ENCODE results near the gene NOP9.

Gene NOP9

DNA sequence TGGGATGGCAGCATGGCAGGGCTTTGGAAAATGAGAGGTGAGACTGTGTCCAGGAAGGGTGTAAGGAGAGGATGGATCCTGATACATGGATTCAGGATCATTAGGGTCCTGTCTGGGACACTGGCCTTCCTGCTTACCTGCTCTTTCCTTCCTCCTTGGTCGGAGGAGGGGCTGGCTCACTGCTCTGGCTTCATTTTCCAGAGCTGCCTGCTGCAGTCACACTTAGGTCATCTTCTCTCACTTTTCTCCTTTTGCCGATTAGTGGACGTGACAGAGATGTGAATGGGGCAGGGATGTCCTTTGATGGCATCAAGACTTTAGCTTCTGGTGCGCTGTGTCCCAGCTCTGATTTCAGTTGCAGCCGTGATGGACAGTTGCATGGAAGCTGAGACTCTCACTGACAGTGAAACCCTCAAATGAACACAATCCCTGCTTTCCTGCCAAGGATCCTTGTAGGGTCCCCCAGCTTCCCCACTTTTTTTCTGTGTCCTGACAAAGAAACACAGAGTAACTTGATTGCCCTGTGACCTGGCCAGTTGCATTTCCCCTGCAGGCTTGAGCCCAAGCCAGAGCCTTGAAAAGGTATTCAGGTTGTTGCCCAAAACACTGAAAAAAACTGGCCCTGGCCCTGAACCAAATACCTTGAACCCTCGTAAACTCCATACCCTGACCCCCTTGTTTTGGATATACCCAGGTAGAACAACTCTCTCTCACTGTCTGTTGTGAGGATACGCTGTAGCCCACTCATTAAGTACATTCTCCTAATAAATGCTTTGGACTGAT lies 8.9 kb downstream of the NOP9 start:
- no peak for DNase-seq (ENCODE audit: low read depth)

DNA sequence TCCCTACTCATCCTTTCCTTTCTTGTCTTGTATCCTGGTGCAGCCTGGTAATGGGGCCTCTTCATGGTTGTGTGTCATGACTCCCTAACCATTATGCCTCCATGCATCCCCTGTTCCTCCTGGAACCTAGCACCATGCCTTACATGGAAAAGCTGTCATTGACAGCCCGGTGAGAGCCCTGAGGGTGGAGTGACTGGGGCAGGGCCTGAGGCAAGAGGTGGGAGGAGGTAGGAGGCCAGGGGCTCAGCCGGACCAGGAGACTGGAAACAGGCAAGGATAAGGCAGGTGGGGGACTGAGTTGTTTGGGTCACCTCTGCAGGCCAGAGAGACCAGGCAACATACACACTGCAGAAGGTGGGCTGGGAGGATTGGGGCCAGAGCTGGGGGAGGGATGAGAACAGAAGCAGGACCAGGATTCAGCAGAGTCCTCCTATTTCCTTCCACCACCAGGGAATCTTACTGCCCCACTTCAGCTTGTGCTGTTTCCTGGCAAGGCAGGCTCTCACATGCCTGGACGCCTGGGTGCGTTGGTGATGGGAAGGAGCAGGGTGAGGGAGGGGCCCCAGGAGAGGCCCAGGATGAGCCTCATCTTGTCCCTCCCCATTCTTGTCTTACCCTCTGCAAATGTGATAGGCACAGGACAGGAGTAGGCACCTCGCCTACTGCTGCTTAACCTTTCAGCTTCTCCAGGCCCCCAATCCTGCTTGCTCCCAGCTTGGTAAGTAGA lies 10.1 kb downstream of the NOP9 start, which contains the start of gene LTB4R2:
TSS of gene LTB4R2 (plus strand) at position 603 of the 727 bp plus-strand sequence. CDS start 525 bp downstream, outside the sequence.
- no peak for DNase-seq (ENCODE audit: low read depth)

DNA sequence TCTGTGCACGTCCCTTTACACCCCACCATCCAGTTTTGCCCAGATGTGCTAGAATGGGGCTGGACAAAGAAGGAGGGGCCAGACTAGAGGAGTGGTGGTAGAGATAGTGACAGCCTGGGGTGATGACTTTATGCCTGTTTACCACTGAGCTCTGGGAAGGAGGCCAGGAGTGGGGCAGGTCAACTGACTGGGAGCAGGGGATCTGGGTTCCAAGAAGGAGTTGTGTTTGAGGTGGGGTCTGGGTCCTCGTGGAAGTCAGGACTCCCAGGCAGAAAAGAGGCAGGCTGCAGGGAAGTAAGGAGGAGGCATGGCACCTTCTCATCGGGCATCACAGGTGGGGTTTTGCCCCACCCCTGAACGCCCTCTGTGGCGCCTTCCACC lies 10.6 kb downstream of the NOP9 start:
- no peak for DNase-seq (ENCODE audit: low read depth)

DNA sequence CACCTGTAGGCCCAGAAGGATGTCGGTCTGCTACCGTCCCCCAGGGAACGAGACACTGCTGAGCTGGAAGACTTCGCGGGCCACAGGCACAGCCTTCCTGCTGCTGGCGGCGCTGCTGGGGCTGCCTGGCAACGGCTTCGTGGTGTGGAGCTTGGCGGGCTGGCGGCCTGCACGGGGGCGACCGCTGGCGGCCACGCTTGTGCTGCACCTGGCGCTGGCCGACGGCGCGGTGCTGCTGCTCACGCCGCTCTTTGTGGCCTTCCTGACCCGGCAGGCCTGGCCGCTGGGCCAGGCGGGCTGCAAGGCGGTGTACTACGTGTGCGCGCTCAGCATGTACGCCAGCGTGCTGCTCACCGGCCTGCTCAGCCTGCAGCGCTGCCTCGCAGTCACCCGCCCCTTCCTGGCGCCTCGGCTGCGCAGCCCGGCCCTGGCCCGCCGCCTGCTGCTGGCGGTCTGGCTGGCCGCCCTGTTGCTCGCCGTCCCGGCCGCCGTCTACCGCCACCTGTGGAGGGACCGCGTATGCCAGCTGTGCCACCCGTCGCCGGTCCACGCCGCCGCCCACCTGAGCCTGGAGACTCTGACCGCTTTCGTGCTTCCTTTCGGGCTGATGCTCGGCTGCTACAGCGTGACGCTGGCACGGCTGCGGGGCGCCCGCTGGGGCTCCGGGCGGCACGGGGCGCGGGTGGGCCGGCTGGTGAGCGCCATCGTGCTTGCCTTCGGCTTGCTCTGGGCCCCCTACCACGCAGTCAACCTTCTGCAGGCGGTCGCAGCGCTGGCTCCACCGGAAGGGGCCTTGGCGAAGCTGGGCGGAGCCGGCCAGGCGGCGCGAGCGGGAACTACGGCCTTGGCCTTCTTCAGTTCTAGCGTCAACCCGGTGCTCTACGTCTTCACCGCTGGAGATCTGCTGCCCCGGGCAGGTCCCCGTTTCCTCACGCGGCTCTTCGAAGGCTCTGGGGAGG lies 11.3 kb downstream of the NOP9 start, which contains the start of gene LTB4R:
TSS of gene LTB4R (plus strand) at position 857 of the 959 bp plus-strand sequence. CDS start 4,150 bp downstream, outside the sequence.
- no peak for DNase-seq (ENCODE audit: low read depth)

DNA sequence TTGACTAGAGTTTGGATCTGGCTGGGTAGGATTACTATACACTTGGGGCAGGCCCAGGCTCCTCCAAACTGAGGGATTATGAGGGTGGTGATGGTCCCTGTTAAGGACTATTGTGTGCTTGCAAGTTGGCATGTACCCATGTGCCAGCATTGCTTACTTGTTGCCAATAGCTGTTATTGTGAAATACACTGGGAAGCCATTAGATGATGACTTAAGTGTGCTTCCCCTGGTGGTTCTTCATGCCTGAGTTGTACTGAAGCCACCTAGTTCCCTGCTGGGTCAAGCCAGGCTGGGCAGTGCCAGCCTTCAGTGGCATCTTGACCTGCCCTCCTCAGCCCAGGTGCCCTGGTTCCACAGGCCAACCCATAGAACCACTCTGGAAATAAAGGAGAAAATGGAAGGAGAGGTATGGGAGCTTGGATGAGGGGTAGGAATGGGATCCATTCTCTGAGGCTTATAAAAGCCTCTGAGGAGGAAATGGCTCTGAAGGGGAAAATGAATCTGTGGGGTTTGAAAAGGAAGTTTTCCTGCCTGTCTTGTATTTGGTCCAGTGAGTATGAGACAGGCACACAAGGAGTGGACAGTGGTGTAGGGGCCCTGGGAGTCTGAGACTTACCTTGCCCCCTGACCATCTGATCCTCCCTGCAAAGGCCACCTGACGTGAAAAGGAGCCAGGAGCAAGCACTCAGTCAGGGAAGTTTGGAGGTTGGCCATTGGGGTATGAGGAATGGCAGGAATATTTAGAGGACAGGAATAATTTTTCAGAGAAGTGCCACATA lies 12.4 kb downstream of the NOP9 start:
- no peak for DNase-seq (ENCODE audit: low read depth)

DNA sequence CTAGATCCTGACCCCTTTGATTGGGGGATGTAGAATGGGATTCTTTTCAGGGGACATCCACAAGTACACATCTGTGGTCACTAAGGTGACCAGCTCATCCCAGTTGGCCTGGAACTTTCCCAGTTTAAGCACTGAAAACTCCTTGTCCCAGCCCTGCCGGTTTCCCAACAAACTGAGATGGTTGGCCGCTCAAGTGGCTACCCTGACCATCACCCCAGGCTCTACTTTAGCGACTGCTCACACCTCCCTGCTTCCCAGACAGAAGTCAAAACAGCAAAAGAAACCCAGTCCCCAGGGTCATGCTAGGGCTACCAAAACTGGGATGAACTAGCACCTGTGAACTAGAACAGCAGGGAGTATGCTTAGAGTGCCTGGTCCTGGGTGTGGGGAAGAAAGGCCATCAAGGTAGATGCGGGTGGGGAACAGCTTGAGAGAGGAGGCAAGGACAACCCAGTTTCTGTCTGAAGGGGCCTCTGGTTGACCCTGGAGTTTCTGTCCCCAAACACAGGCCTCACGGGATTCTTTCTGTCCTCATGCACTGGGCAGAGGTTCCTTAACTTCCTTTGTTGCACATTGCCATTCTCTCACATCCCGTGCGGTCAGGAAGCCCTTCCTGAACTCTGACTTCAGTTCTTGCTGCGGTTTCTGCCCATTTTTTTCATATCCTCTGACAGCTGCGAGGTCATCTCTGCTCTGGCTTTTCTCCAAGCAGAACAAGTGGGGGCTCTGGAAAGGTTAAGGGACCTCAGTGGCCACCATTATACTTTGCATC lies 13.3 kb downstream of the NOP9 start:
- DNase-seq (ENCODE audit: low read depth) = no peak

DNA sequence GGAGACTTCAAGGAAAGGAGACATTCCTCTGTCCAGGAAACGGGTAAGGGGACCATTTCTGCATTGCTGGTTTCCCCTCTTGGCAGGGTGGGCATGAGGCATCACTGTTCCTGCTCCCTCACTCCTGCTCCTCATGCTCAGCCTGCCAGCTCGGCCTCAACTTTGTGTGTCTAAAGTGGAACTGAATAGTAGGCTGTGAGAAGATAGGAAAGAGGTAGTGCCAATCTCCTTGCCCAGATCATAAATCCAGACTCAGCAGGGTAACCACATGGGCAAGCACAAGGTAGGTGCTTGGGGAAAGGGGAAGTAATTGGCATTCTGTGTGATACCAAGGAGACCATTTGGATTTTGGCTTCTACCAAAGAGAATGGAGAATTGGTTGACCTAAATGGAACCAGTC lies 14.3 kb downstream of the NOP9 start:
- no peak for DNase-seq (ENCODE audit: low read depth)

DNA sequence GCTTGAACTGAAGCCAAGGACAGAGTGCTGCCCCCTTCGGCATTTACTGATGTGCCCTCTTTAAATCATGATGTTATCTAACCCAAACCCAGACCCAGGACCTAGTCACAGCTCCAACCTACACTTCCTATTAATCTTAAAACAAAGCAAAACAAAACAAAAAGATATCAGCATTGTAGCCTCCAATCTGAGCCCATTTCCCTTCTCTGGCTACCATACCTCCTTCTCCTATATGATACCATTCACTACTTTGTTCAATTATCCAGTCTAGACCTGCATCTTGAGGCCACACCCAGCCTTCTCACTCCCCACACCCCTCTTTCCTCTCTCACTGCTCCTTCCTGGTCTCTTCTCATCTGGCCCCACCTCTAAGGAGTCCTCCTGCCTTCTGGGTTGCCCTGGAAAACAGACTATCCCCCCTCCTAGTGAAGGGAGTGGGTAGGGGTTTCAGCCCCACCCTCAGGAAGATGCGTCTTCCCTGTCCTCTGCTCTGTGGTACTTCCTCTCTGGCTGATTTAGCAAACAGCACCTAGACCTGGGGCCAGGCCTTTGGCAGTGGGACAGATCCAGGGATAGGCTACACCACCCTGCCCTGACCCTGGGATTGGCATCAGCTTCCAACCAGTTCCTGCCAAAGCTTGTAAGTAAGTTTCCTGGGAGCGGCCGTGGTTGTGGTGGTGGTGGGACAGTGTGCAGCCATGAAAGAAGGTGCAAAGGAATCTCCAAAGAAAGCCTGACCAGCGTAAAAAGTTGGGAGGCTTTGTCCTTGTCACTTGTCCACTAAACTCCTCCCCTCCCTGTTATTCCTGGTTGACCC lies 14.9 kb downstream of the NOP9 start:
- no peak for DNase-seq (ENCODE audit: low read depth)

DNA sequence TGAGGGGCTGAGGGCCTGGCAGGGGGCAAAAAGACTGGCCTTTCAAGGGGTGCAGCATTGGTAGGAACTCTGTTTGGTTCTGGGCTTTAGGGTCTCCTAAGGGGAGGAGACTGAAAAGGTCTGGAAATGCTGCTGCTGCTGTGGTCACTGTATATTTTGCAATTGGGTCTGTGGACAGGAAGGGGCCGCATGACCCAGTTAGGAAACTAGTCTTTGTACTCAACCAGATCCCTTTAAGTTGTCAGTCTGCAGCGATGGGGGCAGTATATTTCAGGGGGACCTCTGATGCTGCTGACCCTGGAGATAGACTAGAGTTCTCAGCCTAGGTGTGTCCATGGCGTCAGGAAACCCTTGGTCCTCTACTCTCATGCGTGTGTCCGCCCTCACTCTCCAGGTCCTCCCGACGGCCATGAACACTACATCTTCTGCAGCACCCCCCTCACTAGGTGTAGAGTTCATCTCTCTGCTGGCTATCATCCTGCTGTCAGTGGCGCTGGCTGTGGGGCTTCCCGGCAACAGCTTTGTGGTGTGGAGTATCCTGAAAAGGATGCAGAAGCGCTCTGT lies 15.7 kb downstream of the NOP9 start:
- no peak for DNase-seq (ENCODE audit: low read depth)

DNA sequence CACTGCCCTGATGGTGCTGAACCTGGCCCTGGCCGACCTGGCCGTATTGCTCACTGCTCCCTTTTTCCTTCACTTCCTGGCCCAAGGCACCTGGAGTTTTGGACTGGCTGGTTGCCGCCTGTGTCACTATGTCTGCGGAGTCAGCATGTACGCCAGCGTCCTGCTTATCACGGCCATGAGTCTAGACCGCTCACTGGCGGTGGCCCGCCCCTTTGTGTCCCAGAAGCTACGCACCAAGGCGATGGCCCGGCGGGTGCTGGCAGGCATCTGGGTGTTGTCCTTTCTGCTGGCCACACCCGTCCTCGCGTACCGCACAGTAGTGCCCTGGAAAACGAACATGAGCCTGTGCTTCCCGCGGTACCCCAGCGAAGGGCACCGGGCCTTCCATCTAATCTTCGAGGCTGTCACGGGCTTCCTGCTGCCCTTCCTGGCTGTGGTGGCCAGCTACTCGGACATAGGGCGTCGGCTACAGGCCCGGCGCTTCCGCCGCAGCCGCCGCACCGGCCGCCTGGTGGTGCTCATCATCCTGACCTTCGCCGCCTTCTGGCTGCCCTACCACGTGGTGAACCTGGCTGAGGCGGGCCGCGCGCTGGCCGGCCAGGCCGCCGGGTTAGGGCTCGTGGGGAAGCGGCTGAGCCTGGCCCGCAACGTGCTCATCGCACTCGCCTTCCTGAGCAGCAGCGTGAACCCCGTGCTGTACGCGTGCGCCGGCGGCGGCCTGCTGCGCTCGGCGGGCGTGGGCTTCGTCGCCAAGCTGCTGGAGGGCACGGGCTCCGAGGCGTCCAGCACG lies 16.4 kb downstream of the NOP9 start:
- DNase-seq (ENCODE audit: low read depth) = no peak

DNA sequence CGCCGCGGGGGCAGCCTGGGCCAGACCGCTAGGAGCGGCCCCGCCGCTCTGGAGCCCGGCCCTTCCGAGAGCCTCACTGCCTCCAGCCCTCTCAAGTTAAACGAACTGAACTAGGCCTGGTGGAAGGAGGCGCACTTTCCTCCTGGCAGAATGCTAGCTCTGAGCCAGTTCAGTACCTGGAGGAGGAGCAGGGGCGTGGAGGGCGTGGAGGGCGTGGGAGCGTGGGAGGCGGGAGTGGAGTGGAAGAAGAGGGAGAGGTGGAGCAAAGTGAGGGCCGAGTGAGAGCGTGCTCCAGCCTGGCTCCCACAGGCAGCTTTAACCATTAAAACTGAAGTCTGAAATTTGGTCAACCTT lies 16.9 kb downstream of the NOP9 start:
- DNase-seq (ENCODE audit: low read depth) = no peak

DNA sequence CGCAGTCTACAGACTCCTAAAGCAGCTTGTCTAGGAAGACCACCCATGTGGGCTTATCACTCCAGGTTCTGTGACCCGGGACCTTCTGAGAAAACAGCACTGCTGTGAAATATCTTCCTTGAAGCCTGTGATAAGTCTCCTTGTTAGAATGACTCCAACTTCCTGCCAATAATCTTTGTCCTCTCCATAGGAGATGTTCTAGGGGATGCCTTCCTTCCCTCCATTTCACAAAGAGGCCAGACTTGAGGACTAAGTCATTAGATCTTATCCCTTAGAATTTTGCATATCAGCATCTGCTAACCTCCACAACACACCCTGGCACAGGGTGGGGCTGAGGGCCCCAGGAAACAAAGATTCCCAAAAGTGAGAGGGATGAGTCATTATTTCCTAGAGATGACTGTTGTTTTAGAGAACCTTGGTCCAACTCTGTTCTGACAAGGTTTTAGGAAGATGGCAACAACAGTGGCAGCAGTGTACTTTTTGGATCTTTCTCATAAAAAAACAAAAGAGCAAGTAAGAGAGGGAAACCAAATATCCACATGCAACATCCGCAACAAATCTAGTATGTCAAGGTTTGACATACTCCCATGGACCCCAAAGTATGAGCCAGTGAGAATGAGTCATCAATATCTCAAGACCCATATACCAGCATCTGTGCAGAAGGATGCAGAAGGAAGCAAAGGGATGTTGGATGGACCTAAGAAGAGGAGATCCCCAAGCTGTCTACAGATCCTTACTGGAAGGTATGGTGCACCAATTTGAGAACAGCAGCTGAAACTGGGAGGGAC lies 17.7 kb downstream of the NOP9 start:
- peak; percentile 42 for DNase-seq (ENCODE audit: low read depth)

DNA sequence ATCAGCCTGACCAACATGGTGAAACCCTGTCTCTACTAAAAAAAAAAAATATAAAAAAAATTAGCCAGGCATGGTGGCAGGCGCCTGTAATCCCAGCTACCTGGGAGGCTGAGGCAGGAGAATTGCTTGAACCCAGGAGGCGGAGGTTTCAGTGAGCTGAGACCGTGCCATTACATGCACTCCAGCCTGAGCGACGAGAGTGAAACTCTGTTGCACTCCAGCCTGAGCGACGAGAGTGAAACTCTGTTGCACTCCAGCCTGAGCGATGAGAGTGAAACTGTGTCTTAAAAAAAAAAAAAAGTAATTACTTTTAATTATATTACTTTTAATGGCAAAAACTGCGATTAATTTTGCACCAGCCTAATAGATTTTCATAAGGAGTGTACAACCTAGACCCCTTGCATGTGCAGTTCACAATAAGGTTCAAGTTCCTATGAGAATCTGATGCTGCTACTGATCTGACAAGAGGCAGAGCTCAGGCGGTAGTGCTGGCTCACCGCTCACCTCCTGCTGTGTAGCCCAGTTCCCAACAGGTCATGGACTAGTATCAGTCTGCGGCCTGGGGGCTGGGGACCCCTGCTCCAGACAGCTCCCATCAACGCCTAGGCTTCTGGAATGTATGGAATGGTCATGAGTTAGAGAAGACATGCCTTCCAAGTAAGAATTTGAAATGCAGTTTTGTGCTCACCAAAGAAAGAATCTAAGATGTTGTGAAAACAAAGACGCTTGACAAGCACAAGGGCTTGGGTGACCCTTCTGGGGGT lies 21.7 kb downstream of the NOP9 start:
- no peak for DNase-seq (ENCODE audit: low read depth)

DNA sequence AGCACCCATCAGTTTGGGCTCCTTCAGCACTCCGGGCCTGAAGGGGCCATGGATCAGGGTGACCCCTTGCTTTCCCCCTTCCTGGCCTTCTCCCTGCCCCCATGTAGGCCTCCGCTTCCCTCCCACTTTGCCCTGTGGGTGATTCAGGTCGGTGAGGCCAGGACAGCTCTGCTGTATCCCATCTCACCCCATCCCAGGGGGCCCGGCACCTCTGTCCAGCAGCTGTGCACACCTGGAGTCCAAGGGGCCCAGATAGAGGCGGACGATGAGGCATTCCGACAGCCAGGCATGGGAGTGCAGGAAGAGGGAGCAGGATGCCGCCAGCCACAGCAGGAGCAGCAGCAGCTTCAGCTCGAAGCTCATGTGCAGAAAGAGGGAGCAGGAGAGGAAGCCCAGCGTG lies 23.0 kb downstream of the NOP9 start:
- DNase-seq (ENCODE audit: low read depth) = no peak

DNA sequence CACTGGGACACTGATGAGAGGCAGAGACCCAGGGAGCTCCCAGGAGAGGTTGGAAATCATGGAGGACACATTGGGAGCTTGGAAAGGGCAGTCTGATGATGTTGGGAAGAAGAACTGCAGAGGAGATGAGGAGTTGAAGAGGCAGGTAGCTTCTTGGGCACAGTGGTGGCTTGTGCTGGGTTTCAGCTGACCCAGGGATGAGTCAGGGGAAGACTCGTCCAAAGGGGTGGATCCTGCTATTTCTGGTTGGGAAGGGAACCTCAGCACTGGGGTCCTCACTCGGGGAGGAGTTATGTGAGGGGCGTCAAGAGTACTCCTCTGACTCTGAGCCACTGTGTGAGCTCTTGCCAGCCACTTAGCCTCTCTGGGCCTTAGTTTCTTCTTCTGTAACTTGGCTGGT lies 23.7 kb downstream of the NOP9 start:
- DNase-seq (ENCODE audit: low read depth) = no peak

DNA sequence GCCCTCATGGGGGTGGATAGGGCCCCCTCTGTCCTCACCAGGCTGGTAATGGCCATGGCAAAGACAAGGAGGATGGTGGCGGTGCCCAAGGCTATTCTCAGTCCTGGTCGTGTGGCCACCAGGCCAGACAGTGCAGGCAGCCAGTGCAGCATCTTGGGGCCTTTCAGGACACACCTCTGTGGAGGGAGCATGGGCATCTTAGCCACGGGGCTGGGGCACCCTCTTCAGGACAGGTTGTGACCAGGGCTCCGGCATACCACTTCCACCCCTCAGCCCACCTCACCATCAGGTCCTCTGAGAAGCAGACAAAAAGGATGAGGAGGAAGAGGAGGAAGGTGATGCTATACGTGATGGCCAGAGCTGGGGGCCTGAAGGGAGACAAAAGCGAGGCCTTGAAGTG lies 24.4 kb downstream of the NOP9 start:
- DNase-seq (ENCODE audit: low read depth) = no peak

DNA sequence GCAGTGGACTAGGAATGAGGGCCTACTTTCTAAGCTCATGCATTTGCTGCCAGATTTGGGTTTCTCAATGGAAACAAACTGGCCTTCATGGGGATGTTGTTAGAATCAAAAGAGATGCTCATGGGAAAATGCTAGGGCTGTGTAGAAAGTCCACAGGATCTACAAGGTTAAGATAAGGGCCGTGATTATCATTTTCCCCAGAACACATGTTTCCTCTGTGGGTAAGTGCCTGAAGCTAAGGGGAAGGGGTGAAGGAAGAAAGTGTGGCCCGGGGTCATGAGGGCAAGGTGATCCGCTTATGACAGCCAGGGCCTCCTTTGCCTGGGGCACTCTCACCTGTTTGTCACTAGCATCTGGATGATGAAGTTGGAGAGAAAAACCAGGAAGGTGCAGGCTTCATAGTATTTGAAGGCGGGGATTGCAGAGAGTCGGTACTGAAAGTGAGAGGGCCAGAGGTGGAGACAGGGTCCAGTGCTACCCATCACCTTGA lies 25.4 kb downstream of the NOP9 start:
- no peak for DNase-seq (ENCODE audit: low read depth)
